ENCODE data around the gene SLC44A1.

- no peak for TF ChIP-seq CTCF (IDR thresholded peaks at IDR 0.05)
- no peak for TF ChIP-seq POLR2A (IDR thresholded peaks at IDR 0.05)
Observed at GRCh38 chr9:105459336-105459735, 214.9 kb downstream of the SLC44A1 start.

Measured in Peyer's patch (tissue), 4 donors.